IMR-90 (cell line): ENCODE data around the gene GRIK1. TPM values are rescaled to one million over a fixed set of nuclear protein-coding genes. Genes with fewer than 3 reads are reported as not detected.

Experiments
- ATAC-seq: fragments of 200-7000 bp; cut with Tn5 transposase; 2 replicates; pipeline ENCODE4 v1.9.1; 2020; ENCODE audit warnings: low read depth, mild to moderate bottlenecking, moderate library complexity
- BruUV-seq: library from RNA; stranded (reverse); fragments of 400-500 nt; replicated peaks from 2 replicates; lab custom pipeline; 2021; lab: Mats Ljungman, UMichigan
- CTCF ChIA-PET: fragments of 300-600 bp; formaldehyde crosslinking; extraction: SDS; loops from one replicate; lab custom pipeline; 2021; ENCODE audit warnings: antibody characterized with exemption; lab: Yijun Ruan, JAX
- POLR2A ChIA-PET: fragments of 300-600 bp; sonication (Branson Sonifier 250); formaldehyde crosslinking; loops from one replicate; lab custom pipeline; 2022; ENCODE audit warnings: antibody characterized with exemption; ENCODE audit not compliant: unreplicated experiment; lab: Charles Lee
- DNase-seq: peaks from one replicate; pipeline ENCODE4 v3.0.0; 2013
- H2AFZ ChIP-seq: replicated peaks from 2 replicates; pipeline ENCODE3; 2013; ENCODE audit warnings: low read length, mild to moderate bottlenecking; ENCODE audit not compliant: poor library complexity
- H2AK5ac ChIP-seq: 2 replicates; pipeline ENCODE4 v1.6.1; 2013; ENCODE audit warnings: low read depth, low read length, inconsistent platforms
- H2AK9ac ChIP-seq: replicated peaks from 2 replicates; pipeline ENCODE3; 2013; ENCODE audit warnings: mild to moderate bottlenecking, low read depth, low read length, moderate library complexity; ENCODE audit not compliant: poor library complexity
- H2BK120ac ChIP-seq: 2 replicates; pipeline ENCODE4 v1.6.1; 2013; ENCODE audit warnings: low read depth, low read length, inconsistent platforms
- H2BK15ac ChIP-seq: 3 replicates; pipeline ENCODE4 v1.6.1; 2013; ENCODE audit warnings: low read depth, low read length, inconsistent platforms
- H2BK20ac ChIP-seq: 2 replicates; pipeline ENCODE4 v1.6.1; 2013; ENCODE audit warnings: low read depth, mild to moderate bottlenecking, inconsistent platforms, low read length, moderate library complexity
- H2BK5ac ChIP-seq: 2 replicates; pipeline ENCODE4 v1.6.1; 2013; ENCODE audit warnings: mild to moderate bottlenecking, low read depth, low read length, inconsistent platforms; ENCODE audit not compliant: poor library complexity, severe bottlenecking
- H3K14ac ChIP-seq: replicated peaks from 2 replicates; pipeline ENCODE4 v1.6.1; 2013; ENCODE audit warnings: low read depth, low read length, inconsistent platforms
- H3K18ac ChIP-seq: 2 replicates; pipeline ENCODE4 v1.6.1; 2013; ENCODE audit warnings: low read depth, low read length, control low read depth
- H3K23ac ChIP-seq: 2 replicates; pipeline ENCODE4 v1.6.1; 2013; ENCODE audit warnings: low read depth, low read length, inconsistent platforms
- H3K27ac ChIP-seq: 2 replicates; pipeline ENCODE4 v1.5.1; 2013; ENCODE audit warnings: mild to moderate bottlenecking, control low read depth, low read length; ENCODE audit not compliant: insufficient read depth
- H3K27me3 ChIP-seq: 2 replicates; pipeline ENCODE4 v1.6.1; 2013; ENCODE audit warnings: low read length; ENCODE audit not compliant: control insufficient read depth, insufficient read depth
- H3K36me3 ChIP-seq: 2 replicates; pipeline ENCODE4 v1.6.1; 2013; ENCODE audit warnings: low read length, mixed read lengths; ENCODE audit not compliant: control insufficient read depth, insufficient read depth
- H3K4ac ChIP-seq: 2 replicates; pipeline ENCODE4 v1.6.1; 2013; ENCODE audit warnings: low read depth, low read length, inconsistent platforms
- H3K4me1 ChIP-seq: 2 replicates; pipeline ENCODE4 v1.6.1; 2013; ENCODE audit warnings: low read length, mixed read lengths; ENCODE audit not compliant: control insufficient read depth, insufficient read depth
- H3K4me2 ChIP-seq: 2 replicates; pipeline ENCODE4 v1.6.1; 2013; ENCODE audit warnings: low read depth, mild to moderate bottlenecking, control low read depth, low read length, moderate library complexity
- H3K4me3 ChIP-seq: 2 replicates; pipeline ENCODE4 v1.5.1; 2013; ENCODE audit warnings: low read depth, mild to moderate bottlenecking, control low read depth, low read length, moderate library complexity; ENCODE audit not compliant: insufficient read depth
- H3K56ac ChIP-seq: 2 replicates; pipeline ENCODE4 v1.6.1; 2013; ENCODE audit warnings: low read length, inconsistent platforms; ENCODE audit not compliant: insufficient read depth; ENCODE audit errors: extremely low read depth
- H3K79me1 ChIP-seq, 2 experiments: 2 replicates each; pipeline ENCODE4 v1.6.1; 2013; ENCODE audit warnings: low read length in 2 of 2, inconsistent platforms in 1 of 2, low read depth in 1 of 2
- H3K9ac ChIP-seq: 2 replicates; pipeline ENCODE4 v1.6.1; 2013; ENCODE audit warnings: low read depth, low read length, control low read depth
- H3K9me1 ChIP-seq: 2 replicates; pipeline ENCODE4 v1.6.1; 2013; ENCODE audit warnings: low read length, inconsistent platforms; ENCODE audit not compliant: insufficient read depth
- H3K9me3 ChIP-seq: 2 replicates; pipeline ENCODE4 v1.6.1; 2013; ENCODE audit warnings: low read length; ENCODE audit not compliant: control insufficient read depth, insufficient read depth
- H4K20me1 ChIP-seq: 2 replicates; pipeline ENCODE4 v1.6.1; 2013; ENCODE audit warnings: low read length, inconsistent platforms; ENCODE audit not compliant: insufficient read depth
- H4K5ac ChIP-seq: 2 replicates; pipeline ENCODE4 v1.6.1; 2013; ENCODE audit warnings: mild to moderate bottlenecking, low read depth, low read length, control low read depth
- H4K8ac ChIP-seq, 2 experiments: 2 replicates each; pipeline ENCODE4 v1.6.1; 2013; ENCODE audit warnings: low read depth in 2 of 2, low read length in 2 of 2, control low read depth in 1 of 2, inconsistent platforms in 1 of 2
- H4K91ac ChIP-seq: 2 replicates; pipeline ENCODE4 v1.6.1; 2013; ENCODE audit warnings: low read depth, low read length, inconsistent platforms; ENCODE audit not compliant: insufficient read depth
- CHD1 ChIP-seq: IDR thresholded peaks from 2 replicates; pipeline ENCODE4 v1.6.1; 2012; ENCODE audit warnings: low read depth, low read length, improper control_type of control experiment
- RFX5 ChIP-seq: IDR thresholded peaks from 2 replicates; pipeline ENCODE4 v1.8.0; 2012; ENCODE audit warnings: low read depth, mild to moderate bottlenecking, low read length, moderate library complexity
- WGBS, 2 experiments: methylation state at CpG; one replicate each; pipeline versions ENCODE4 v1.1.5 to v1.1.7; 2013; ENCODE audit warnings: missing lambda C conversion rate in 2 of 2; ENCODE audit not compliant: insufficient read length in 1 of 2; ENCODE audit errors: extremely low coverage in 2 of 2; 5-methylcytosine and 5-hydroxymethylcytosine counted together
- dilution Hi-C: fragments of 300-500 bp; cut with HindIII; formaldehyde crosslinking; loops from one replicate; pipeline ENCODE4 v1.14.3; 2018; ENCODE audit warnings: low sequenced_read_pairs; ENCODE audit not compliant: unreplicated experiment
- in situ Hi-C: fragments of 300-500 bp; cut with MboI; formaldehyde crosslinking; loops from 3 replicates; pipeline ENCODE4 v1.14.3; 2019; ENCODE audit warnings: low sequenced_read_pairs, inconsistent platforms, mixed read lengths
- intact Hi-C: fragments of 100-400 bp; cut with micrococcal nuclease; formaldehyde crosslinking; loops from 2 replicates; pipeline ENCODE4 v1.10.0; 2022
- polyA plus RNA-seq, 3 experiments: library from polyadenylated mRNA; depleted of rRNA; stranded (reverse); fragments of >200 nt; gene quantifications; 2 replicates each; pipeline ENCODE4 v1.2.3, GENCODE V29; 2012; ENCODE audit warnings: low replicate concordance in 1 of 3
- total RNA-seq: library from RNA; depleted of rRNA; stranded (reverse); fragments of >200 nt; gene quantifications from 2 replicates; pipeline ENCODE4 v1.2.3, GENCODE V29; 2012

GRIK1 gene
- total and polyA plus RNA-seq, 2 of the 4 experiments (the other 2 are of a cell fraction) = not detected

GRCh38 chr21:29834617-29835016, 105.2 kb downstream of the GRIK1 start:
- Histone ChIP-seq H4K91ac (no peak overlapping the region), H3K4me1 (no peaks in the 10 kb centered on the region), H2AFZ (no peak overlapping the region), H3K27ac (no peak overlapping the region), H4K20me1 (no peaks in the 10 kb centered on the region), H3K36me3 (no peaks in the 10 kb centered on the region), H2AK5ac (no peak overlapping the region), H4K8ac (no peak overlapping the region), H3K4ac (no peak overlapping the region), H3K9me1 (no peaks in the 10 kb centered on the region), H3K4me2 (no peak overlapping the region), H3K56ac (no peak overlapping the region), H2BK5ac (no peak overlapping the region), H3K18ac (no peak overlapping the region), H4K5ac (no peak overlapping the region), H3K4me3 (no peak overlapping the region), H2BK20ac (no peak overlapping the region), H3K9ac (no peak overlapping the region), H3K9me3 (no peaks in the 10 kb centered on the region), H3K23ac (no peak overlapping the region), H3K79me1 (no peaks in the 10 kb centered on the region), H3K27me3 (no peaks in the 10 kb centered on the region), H2BK15ac (no peak overlapping the region), H2BK120ac (no peak overlapping the region), H2AK9ac (no peak overlapping the region), H3K14ac (no peak overlapping the region)
- POLR2A ChIA-PET = no interaction called here
- TF ChIP-seq RFX5 (no peak), CHD1 (no peak)
- in situ Hi-C loops = no loop called here
- BruUV-seq = no TSS peak
- dilution Hi-C loops = no loop called here
- intact Hi-C loops = no loop called here
- CTCF ChIA-PET = no interaction called here
- DNase-seq (no peak), ATAC-seq (no peak)
- 67% methylated on average over 1 of the region's 2 CpGs; no CpG with 5 or more reads in 1 of the 2 experiments for WGBS, 2 experiments
